NK-92 (cell line): Measurements from ENCODE around the gene ANO10.
"Not testable (repeated sequence)": the region's sequence is repeated elsewhere in the genome, so short reads cannot be mapped to it uniquely, and the experiment has no call there.

Experiments
- DNase-seq: peaks from one replicate; lab custom pipeline; 2025; ENCODE audit not compliant: unreplicated experiment; lab: John Stamatoyannopoulos, UW

The ANO10 gene

GRCh38 chr3:43379343-43379742 lies 242.5 kb downstream of the ANO10 start:
- no peak for DNase-seq

GRCh38 chr3:43378066-43378935 lies 243.5 kb downstream of the ANO10 start:
- DNase-seq = peak; percentile 6

GRCh38 chr3:43373560-43373928 lies 248.3 kb downstream of the ANO10 start:
- no peak for DNase-seq

DNA sequence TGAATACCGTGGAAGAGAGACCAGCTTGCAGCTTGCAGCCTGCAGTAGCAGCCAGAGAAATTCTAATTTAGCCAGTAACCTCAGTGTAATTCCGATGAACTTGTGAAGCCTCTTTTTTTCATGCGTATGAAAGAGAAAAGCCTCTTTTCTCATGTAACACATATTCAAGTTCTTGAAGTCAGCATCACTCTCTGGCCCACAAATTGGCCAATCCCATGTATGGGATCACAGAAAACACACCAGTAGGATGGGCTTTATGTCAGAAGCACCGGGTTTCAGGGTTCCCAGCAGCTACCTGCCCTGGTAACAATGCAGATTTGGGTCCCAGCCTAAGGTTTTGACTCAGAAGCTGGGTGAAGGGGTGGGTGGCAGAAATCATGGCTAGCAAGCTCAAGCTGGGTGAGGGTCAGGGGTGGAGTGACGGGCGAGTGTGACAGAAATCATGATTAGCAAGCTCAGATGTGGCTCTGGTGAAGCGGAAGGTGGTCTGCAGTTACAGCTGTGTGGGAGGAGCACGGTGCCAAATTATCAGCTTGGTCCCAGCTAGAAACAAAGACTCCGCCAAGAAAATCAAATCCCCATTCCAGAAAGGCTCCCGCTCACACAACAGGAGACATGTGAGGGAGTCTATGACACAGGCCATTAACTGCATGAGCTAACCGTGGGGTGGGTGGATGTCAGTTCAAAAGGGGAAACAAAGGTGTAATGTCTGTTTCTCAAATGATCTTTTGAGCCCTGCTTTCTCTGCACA lies 248.8 kb downstream of the ANO10 start:
- DNase-seq = no peak

DNA sequence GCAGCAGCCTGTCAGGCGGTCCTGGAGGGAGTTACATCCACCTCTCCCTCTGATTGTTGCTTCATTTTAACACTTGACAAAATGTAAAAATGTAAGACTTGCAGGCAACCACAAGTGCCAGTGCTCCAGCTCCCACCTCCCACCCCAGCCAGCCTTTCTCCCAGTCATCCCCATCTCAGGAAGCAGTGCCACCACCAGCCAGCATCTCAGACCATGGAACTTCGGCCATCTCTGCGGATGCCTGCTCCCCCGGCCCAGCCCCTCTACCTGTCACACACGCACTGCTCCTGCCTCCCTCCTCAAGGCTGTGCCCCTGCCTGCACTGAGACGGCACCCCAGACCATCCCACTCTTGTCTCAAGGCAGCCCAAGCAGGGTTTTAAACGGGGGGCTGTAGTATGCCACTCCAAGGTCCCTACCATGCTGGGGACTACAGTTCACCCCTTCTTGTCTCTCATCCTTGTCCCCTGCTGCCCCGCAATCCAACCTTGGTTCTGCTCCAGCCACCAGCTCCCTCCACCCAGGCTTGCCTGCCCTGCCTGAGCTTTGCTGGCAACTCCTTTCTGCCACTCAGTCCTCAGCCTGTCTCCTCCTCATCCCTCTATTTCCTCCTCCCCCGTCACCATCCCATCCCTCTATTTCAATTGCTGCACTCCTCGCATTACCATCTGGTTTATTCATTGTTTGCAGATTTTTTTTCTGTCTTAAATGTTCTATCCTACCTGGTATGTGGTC lies 249.6 kb downstream of the ANO10 start:
- DNase-seq = no peak

GRCh38 chr3:43371494-43371893 lies 250.3 kb downstream of the ANO10 start:
- DNase-seq = no peak

- no peak for DNase-seq
These were observed 251.4 kb downstream of the ANO10 start for GRCh38 chr3:43370293-43370980.

DNA sequence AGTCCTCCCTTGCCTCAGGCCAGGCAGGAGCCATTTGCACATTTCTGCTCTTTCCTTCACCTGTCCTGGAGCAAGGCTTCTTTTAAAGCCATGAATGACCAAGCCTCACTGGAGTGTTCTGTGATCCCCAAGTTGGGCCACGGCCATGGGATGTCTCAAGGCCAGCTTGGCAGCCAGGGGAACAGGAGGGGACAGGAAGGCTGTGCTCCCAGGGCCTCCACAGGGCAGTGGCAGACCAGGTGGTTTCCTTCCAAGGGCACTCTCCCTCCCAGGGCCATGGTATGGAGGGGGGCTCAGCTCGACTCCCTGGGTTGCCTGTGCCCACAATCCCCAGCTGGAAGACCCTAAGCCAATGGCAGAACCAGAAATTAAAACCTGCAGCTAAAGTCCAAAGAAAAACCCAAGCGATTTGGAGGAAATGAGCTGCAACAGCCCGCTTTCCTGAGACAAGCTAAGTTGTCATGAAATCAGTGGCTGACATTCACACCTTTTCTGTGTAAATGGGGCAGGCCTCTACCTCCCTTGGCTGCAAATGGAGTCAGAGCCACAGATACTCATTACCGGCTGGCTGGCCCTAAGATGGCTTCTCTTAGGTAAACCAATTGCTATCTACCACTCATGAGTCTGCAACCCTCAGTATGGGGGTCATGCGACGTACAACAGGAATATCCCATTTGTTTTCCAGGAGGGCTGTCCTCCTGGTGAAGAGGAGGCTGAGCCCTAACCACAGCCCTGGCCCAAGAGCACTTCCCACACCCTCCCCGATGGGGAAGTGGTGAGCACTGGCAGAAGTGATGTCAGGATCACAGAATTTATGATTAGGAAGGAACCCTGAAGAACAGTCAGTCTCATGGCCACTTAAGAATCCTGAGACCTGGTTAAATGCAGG lies 252.2 kb downstream of the ANO10 start:
- no peak for DNase-seq

DNA sequence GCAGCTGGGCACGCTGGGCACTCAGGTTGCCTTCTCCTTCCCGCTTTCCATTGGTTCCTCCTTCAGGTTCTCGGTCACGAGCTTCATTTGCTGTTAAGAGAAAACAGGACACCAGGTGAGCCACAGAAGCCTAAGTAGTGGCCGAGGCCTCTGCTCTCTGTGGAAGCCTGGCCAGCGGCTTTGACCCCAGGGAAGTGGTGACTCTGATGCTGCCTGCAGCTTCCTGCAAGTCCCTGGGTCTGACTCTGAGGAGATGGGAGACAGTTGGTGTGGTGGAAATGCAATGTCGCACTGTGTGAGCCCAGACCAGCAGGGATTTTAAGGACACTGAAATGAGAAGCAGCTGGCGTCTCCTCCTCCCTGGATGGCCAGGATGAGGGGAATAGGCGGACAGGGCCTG lies 254.9 kb downstream of the ANO10 start:
- DNase-seq = no peak

DNA sequence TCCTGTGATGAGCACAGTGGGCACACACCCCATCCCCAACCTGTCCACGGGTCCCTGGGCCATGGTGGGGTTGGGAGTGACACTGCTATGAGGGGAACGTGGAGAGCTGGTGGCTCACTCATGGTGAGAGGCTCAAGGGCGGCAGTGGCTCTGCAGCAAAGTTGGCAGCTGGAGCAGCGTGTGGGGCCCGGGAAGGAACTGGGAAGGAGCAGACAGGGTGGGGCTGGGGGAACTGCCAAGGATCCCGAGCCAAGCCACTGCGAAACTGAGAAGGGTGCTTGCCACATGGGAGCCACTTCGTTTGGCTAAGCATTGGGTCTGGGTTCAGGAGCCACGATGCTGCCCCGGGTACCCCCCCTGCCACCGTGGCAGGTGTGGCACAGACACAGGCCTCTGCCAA lies 255.3 kb downstream of the ANO10 start:
- DNase-seq = no peak

GRCh38 chr3:43365601-43366305 lies 256.1 kb downstream of the ANO10 start:
- DNase-seq = no peak

DNA sequence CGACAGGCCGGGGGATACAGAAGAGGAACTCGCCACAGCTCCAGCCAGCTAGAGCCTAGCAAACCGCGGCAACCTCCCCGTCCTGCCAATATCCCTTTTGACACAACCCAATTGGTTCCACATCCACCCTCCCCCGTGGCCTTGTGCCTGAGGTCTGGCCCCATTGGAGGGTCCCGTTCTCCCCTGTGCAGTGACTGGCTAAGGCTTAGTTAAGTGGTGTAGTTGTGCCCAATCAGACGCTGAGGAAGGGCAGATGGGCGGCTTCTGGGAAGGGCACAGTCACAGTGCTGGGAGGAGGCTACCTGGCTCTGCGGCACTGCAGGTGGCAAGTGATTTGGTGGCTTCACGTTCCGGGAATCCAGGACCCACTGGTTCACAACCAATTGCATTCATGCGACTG lies 256.9 kb downstream of the ANO10 start:
- no peak for DNase-seq

DNA sequence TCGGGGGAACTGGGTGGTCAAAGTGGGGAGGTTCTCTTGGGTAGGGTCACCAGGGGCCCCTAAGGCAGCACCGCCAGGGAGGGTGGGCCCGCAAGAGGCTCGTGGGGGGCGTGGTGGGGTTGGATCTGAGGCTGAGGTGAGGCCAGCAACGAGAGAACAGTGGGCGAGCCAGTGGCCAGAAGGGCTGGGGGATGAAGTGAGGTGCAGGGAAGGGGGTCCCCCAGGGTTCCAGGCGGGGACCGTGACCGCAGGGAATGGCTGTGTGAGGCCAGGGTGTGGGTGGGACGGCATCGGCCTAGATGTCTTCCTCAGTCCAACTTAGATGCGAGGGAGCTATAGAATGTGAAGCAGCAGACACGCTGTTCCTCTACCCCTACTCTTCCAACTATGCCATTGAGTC lies 257.3 kb downstream of the ANO10 start:
- DNase-seq = no peak

DNA sequence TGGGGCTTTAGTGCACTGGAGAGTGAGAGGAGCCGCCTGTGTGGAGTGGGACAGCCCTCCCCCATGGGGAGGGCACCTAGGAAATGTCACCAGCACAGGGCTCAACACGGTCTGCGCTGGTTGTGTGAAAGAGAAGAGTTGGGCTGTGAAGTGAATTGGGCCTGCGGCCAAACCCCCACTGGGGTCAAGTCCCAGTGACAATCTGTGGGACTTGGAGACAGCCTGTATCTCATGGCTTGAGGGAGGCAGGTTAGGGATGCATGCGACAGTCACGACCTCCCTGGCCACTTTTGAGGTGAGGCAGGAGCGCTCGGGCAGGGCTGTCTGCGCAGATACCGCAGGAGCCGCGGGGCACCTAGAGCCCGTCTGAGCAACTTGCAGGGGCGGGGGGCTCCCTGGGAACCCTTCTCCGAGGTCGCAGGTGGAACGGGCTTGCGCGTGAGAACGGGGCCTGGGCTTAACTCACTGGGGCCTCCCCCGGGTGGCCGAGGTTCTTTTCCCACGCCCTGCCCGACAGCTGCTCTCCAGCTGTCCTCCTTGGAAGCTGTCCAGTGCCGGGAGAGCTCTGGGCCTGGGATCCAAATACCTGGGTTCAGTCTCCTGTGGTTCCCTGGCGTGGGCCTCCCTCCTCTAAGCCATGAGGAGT lies 258.1 kb downstream of the ANO10 start:
- DNase-seq = no peak

GRCh38 chr3:43362961-43363360 lies 258.9 kb downstream of the ANO10 start:
- DNase-seq = no peak

DNA sequence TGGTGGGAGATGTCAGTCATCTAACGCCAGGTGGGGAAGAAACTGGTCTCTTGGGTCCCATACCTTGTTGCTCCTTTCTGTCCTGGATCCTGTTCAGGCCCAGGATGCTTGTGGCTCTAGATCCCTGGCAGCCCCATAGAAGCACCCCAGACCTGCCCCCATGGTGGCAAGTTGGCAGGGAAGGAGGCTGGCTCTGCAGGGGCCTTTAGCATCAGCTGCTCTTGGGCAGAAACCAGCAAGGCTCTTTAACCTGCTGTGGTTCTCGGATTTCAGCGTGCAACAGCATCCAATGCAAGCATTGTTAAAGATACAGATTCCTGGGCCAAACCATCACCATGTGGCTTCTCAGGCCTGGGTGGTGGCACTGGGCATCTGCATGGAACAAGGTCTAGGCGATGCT lies 259.6 kb downstream of the ANO10 start:
- no peak for DNase-seq

DNA sequence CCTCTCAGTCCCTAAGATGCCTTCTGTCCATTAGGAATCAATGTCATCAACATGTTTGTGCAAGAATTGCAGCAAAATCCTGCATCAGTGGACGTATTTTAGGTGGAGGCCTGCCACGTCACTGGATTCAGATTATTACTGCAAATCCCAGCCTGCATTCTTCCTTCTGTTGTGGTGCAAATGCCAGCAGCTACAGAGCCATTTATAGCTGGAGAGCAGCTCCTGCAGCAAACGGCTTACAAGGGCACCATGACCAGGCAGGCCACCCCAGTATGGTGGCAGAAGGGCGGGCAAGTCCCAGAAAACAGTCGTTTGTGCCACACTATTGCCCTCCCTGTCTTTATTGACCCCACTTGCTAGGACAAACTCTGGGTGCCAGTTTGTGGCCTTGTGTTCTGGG lies 260.7 kb downstream of the ANO10 start:
- DNase-seq = no peak

GRCh38 chr3:43356033-43356432 lies 265.8 kb downstream of the ANO10 start:
- not testable (repeated sequence) for DNase-seq
